Measurements from ENCODE around the gene FXYD6.

Gene FXYD6

DNA sequence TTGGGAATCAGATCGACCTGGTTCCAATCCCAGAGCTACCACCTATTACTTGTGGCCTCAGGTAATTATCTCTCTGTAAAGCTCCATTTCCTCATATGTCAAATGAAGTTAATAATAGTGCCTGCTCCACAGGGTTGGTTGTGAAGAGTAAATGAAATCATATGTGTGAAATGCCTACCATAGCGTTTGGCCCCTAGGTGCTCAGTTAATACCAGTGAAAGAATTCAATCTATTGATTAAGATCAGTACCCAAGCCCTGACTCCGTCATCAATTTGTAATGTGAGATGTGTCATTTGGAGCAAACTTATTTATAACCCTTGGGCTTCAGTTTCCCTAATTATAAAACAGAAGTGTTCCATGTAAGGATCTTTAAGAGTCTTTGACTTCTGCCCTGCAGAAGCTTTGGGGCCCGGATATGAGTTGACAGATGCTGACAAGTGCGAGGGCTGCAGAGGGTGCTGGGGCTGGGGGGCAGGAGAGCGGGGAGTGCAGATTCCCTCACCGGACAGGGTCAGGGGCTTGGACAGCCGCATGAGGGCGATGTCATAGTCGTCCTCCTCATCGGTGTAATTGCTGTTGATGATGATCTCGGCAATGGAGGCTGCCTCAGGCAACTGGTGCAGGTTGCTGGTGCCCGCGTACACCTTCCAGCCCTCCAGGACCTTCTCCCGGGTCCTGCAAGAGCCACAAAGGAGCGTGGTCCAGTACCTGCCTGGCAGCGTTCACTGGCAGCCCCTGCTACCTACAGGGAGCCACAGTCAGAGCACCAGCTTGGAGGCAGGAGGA, 31.8 kb upstream of the FXYD6 start:
- Histone ChIP-seq H3K9ac (no peak overlapping the region), H3K4me2 (ENCODE audit: low read length) (no peak overlapping the region), H3K4me3 (ENCODE audit: low read depth, low read length) (no peak overlapping the region), H2AFZ (no peak overlapping the region), H3K27me3 (ENCODE audit: control insufficient read depth, insufficient read depth, low read length) (no peaks in the 10 kb centered on the region), H3K9me3 (ENCODE audit: control insufficient read depth, low read length) (no peaks in the 10 kb centered on the region), H3K36me3 (ENCODE audit: control insufficient read depth, insufficient read depth, low read length) (no peaks in the 10 kb centered on the region), H3K79me2 (no peaks in the 10 kb centered on the region), H3K27ac (no peak overlapping the region), H3K4me1 (no peaks in the 10 kb centered on the region)
- TF ChIP-seq, protein P1, sequence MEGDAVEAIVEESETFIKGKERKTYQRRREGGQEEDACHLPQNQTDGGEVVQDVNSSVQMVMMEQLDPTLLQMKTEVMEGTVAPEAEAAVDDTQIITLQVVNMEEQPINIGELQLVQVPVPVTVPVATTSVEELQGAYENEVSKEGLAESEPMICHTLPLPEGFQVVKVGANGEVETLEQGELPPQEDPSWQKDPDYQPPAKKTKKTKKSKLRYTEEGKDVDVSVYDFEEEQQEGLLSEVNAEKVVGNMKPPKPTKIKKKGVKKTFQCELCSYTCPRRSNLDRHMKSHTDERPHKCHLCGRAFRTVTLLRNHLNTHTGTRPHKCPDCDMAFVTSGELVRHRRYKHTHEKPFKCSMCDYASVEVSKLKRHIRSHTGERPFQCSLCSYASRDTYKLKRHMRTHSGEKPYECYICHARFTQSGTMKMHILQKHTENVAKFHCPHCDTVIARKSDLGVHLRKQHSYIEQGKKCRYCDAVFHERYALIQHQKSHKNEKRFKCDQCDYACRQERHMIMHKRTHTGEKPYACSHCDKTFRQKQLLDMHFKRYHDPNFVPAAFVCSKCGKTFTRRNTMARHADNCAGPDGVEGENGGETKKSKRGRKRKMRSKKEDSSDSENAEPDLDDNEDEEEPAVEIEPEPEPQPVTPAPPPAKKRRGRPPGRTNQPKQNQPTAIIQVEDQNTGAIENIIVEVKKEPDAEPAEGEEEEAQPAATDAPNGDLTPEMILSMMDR (IDR thresholded peaks at IDR 0.05), result no peak

DNA sequence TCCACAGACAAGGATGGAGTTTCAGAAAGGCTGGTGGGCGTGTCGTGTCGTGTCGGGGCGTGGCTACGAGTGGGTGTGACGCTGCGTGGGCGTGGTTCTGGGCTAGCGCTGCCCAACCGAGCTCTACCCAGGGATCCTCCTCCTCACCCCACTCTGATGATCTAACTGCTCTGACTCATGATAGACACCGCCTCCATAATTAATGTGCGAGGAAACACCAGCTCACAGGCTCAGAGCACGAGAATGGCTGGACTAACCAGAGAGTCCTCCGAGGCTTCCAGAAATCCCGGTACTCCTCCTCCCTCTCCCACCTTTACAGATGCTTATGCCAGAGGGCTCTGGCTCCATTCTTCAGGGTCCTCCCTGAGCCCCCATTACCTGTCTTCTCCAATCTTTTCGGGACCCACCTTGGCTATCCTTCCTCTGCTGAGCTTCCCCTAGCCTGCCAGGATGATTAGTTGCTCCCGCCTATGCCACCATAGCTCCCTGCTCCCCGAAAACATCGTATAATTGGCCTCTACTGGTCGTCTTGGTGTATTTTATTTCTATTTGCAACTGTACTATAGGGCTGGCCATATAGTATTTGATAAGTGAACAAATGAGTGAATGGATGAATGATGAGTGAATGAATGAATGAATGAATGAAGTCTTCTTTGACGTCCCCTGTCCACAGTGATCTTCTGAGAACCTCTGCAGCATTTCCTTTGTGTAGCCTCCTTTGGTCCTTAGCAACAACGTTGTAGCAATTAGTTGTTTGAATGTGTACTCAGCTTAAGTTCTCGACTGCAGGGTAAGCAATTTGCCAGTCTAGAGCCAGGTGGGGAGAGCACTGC, 31.0 kb upstream of the FXYD6 start:
- H3K4me2 ChIP-seq (ENCODE audit: low read length), result no peak overlapping the region
- no peaks in the 10 kb centered on the region for H3K9me3 ChIP-seq (ENCODE audit: control insufficient read depth, low read length)
- no peaks in the 10 kb centered on the region for H3K79me2 ChIP-seq
- H3K27me3 ChIP-seq (ENCODE audit: control insufficient read depth, insufficient read depth, low read length), result no peaks in the 10 kb centered on the region
- TF ChIP-seq, protein P1 (IDR thresholded peaks at IDR 0.05), result no peak
- H2AFZ ChIP-seq, result no peak overlapping the region
- no peak overlapping the region for H3K4me3 ChIP-seq (ENCODE audit: low read depth, low read length)
- H3K4me1 ChIP-seq, result no peaks in the 10 kb centered on the region
- no peak overlapping the region for H3K9ac ChIP-seq
- H3K27ac ChIP-seq, result no peak overlapping the region
- no peaks in the 10 kb centered on the region for H3K36me3 ChIP-seq (ENCODE audit: control insufficient read depth, insufficient read depth, low read length)

DNA sequence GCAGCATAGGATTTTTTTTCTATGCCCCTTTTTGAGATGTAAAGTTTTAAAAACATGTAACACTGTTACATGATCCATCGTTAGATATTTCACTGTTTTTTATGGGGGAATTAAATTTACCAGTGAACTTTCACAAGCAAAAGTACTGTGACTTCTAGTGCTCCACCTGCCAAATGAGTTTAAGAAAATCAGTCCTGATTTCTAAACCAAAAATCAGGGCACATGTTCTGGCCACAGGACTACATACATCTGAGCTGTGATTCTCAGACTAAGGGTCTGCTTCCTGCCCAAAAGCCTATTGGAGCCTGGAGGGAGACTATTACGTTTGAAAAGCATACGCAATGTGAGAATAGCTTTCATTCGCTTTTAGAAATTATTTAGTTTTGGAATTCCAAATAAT, 30.3 kb upstream of the FXYD6 start:
- Histone ChIP-seq H3K4me3 (ENCODE audit: low read depth, low read length) (no peak overlapping the region), H3K9me3 (ENCODE audit: control insufficient read depth, low read length) (no peaks in the 10 kb centered on the region), H3K9ac (no peak overlapping the region), H3K27ac (no peak overlapping the region), H3K36me3 (ENCODE audit: control insufficient read depth, insufficient read depth, low read length) (no peaks in the 10 kb centered on the region), H2AFZ (no peak overlapping the region), H3K4me1 (no peaks in the 10 kb centered on the region), H3K79me2 (no peaks in the 10 kb centered on the region), H3K4me2 (ENCODE audit: low read length) (no peak overlapping the region), H3K27me3 (ENCODE audit: control insufficient read depth, insufficient read depth, low read length) (no peaks in the 10 kb centered on the region)
- TF ChIP-seq, protein P1 (IDR thresholded peaks at IDR 0.05), result no peak

DNA sequence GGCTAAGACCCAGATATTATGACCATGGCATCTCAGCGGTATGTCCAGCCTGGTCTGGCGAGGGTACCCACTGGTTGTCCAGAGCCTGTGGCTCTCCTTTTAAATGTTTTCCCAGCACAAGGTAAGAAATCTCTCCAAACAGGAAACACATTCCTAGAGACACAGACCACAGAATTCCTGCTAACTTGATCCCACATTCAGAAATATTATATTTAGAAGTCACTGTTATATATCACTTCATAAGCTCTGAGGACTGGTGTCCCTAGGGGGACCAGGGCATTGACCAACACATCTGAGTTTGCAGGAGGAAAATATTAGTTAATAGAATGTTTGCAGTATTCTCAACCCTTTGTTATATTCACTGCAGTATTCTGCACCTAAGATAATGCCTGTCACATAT, 29.7 kb upstream of the FXYD6 start:
- Histone ChIP-seq H3K4me1 (no peaks in the 10 kb centered on the region), H3K4me3 (ENCODE audit: low read depth, low read length) (no peak overlapping the region), H3K27ac (no peak overlapping the region), H3K27me3 (ENCODE audit: control insufficient read depth, insufficient read depth, low read length) (no peaks in the 10 kb centered on the region), H3K9ac (no peak overlapping the region), H3K36me3 (ENCODE audit: control insufficient read depth, insufficient read depth, low read length) (no peaks in the 10 kb centered on the region), H3K9me3 (ENCODE audit: control insufficient read depth, low read length) (no peaks in the 10 kb centered on the region), H2AFZ (no peak overlapping the region), H3K79me2 (no peaks in the 10 kb centered on the region), H3K4me2 (ENCODE audit: low read length) (no peak overlapping the region)
- TF ChIP-seq, protein P1 (IDR thresholded peaks at IDR 0.05), result no peak

Data from parathyroid adenoma (tissue), 2 donors.